CD4-positive, alpha-beta T cell treated with Interleukin-17A for 1 hour (primary cell): ENCODE data around the gene ASB14.
"Not testable (repeated sequence)": the region's sequence is repeated elsewhere in the genome, so short reads cannot be mapped to it uniquely, and the experiment has no call there.

Source experiments
- DNase-seq: peaks from one replicate; pipeline ENCODE4 v3.0.0-alpha.2; 2020

The ASB14 gene

GRCh38 chr3:57292159-57292896 lies at the start of gene ASB14:
TSS of gene ASB14 (minus strand) at chr3:57292685. CDS start at chr3:57292033, 652 bp downstream.
- no peak for DNase-seq

DNA sequence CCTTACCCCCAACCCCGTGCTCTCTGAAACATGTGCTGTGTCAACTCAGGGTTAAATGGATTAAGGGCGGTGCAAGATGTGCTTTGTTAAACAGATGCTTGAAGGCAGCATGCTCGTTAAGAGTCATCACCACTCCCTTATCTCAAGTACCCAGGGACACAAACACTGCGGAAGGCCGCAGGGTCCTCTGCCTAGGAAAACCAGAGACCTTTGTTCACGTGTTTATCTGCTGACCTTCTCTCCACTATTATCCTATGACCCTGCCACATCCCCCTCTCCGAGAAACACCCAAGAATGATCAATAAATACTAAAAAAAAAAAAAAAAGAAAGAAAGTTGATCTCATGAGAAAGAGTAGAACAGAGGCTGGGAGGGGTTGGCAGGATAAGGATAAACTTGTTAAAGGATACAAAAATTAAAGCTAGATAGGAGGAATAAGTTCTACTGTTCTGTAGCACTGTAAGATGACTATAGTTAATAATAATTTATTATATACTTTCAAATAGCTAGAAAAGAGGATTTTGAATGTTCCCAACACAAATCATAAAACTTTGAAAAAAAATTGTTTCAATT lies 46.7 kb upstream of the ASB14 start:
- not testable (repeated sequence) for DNase-seq

DNA sequence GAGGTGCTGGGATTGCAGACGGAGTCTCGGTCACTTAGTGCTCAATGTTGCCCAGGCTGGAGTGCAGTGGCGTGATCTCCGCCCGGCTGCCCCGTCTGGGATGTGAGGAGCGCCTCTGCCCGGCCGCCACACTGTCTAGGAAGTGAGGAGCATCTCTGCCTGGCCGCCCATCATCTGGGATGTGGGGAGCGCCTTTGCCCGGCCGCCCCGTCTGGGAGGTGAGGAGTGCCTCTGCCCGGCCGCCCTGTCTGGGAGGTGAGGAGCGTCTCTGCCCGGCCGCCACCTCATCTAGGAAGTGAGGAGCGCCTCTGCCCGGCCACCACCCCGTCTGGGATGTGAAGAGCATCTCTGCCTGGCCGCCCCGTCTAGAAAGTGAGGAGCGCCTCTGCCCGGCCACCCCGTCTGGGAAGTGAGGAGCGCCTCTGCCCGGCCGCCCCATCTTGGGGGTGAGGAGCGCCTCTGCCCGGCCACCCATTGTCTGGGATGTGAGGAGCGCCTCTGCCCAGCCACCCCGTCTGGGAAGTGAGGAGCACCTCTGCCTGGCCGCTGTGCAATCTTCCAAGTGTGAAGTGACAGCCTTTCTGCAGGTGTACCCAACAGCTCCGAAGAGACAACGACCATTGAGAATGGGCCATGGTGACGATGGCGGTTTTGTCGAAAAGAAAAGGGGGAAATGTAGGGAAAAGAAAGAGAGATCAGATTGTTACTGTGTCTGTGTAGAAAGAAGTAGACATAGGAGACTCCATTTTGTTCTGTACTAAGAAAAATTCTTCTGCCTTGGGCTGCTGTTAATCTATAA lies 46.0 kb upstream of the ASB14 start:
- not testable (repeated sequence) for DNase-seq

DNA sequence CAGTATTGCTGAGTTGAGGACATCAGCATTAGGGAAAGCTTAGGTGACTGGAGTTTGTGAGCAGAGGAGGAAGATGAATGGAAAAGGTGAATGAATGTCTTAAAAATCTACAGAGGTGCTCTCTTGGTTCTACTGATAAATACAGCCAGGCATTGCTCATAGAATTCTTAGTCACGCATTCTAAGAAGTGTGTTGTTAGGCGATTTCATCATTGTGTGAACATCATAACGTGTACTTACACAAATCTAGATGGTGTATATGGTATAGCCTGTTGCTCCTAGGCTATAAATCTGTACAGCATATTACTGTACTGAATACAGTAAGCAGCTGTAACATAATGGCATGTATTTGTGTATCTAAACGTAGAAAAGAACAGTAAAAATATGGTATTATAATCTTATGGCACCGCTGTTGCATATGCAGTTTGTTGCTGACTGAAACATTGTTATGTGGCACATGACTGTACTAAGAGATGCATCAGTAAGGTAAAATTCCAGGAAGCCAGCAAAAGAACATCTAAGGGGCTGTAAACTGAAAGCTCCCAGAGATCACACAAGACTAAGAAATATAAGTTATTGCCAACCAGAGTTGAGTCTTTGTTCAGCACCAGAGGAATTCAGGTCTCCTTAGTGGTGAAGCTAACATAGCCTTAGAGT lies 42.9 kb upstream of the ASB14 start:
- DNase-seq: no peak

GRCh38 chr3:57331078-57331610 lies 38.7 kb upstream of the ASB14 start:
- no peak for DNase-seq

DNA sequence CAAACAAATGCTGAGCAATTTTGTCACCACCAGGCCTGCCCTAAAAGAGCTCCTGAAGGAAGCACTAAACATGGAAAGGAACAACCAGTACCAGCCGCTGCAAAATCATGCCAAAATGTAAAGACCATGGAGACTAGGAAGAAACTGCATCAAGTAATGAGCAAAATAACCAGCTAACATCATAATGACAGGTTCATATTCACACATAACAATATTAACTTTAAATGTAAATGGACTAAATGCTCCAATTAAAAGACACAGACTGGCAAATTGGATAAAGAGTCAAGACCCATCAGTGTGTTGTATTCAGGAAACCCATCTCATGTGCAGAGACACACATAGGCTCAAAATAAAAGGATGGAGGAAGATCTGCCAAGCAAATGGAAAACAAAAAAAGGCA lies 34.0 kb upstream of the ASB14 start:
- not testable (repeated sequence) for DNase-seq

DNA sequence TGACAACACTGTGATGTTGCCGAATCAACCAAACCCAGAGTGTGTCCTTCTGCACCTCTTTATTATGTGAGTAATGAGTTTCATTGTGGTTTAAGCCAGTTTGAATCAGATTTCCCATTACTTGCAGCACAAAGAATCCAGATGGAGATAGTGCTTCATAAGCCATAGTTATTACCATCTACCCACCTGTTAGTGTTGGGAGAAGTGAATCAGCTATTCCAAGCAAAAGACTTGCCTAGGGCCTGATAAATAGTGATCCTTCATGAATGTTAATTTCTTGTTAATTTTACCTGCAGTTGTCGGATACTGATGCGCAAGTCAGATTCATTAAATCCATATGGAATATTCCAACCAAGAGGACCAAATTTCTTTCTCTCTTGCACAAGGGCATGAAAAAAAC lies 21.7 kb upstream of the ASB14 start:
- no peak for DNase-seq

DNA sequence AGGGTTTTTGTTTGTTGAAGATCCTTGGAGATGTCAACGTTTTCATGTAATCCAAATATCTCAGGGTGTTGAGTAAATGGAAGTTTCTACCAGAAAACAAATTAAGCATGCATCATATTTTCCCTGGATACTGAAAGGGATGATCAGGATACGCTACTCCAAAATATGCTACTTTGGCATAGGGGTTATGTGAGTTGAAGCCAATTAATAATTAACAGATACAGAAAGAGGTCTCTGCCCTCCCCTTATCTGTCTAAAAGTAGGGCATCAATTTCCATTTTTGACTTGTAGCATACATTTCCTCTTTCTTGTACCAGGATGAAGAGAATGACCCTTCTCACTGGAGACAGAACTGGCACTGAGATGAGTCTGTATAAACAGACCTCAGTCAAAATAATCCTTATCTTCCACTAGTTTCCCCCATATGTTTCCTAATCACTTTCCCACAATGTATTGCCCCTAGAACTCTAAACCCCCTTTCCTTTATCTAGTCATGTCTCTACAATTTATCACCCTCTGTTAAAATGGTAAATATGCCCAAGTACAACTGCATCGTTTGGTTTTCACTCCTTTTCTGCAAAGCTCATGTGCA lies 17.4 kb upstream of the ASB14 start:
- DNase-seq: no peak

GRCh38 chr3:57303520-57303919 lies 11.0 kb upstream of the ASB14 start:
- DNase-seq: not testable (repeated sequence)

- no peak for DNase-seq
Observed at GRCh38 chr3:57298041-57298440, 5.6 kb upstream of the ASB14 start.

DNA sequence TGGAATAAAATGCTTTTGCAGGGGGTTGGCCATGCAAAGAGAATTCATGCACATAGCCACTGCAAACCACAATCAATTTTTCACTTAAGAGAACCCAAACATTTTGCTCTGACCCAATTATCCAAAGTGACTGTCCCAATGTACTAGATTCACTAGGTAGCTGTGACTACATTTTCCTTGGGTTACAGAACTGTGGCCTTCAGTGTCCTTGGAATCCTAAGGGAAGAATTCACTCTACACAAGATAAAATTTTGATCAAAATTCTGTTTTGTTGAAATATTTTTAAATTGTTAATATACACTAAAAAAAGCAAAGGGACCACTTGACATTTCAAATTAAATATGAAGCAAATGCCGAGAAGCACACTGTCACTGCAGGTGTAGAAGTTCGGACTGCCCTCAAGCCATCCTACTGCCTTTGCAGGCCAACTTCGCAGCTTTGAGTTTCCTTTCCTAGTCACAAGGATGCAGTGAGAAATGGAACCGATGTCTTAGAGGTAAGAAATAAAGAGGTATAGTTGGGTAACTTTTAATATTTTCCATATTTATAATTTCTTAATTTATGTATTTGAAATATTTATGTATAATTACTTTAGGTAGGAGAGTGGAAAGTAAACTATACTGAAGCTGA lies 527 bp upstream of the ASB14 start:
- no peak for DNase-seq

- no peak for DNase-seq
Observed at GRCh38 chr3:57288403-57288802, 4.1 kb downstream of the ASB14 start.

DNA sequence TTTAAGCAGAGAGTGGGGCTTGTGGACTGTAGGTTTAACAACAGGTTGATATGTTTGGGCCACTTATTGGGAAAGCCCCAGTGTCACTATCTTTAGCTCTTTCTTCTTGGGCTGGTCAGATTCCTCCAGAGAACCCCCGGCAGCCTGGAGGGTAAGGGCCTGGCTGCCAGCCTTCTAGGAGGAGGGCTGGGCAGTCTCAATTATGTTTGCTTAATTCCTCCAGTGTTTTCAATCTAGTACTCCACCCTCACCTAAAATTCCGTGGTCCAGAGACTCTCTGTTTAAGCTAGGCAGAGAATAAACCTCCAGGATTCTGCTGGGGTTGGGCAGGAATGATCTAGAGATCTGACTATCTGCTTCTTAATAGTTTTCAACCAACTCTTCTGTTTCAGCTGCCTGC lies 5.3 kb downstream of the ASB14 start:
- DNase-seq: no peak

GRCh38 chr3:57283334-57283733 lies 9.2 kb downstream of the ASB14 start:
- no peak for DNase-seq

- DNase-seq: no peak
Observed at GRCh38 chr3:57281715-57282114, 10.8 kb downstream of the ASB14 start.

DNA sequence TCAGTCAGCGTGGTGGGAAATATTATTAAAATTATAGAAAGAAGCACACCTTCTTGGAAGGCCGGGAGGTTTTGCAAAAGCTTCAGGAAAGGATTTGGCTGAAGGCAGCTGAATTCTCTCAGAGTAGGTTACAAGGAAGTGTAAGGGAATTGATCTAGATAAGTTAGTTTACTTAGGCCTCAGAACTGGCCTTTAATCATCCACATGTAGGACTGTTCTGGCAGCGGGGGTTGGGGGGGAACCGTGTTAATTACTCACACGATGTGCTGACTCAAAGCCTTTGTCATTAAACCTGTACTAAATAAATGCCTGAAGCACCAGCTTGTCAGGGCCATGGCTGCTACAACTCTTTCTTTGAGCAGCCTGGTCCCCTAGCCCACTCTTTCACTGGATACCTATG lies 12.8 kb downstream of the ASB14 start:
- no peak for DNase-seq

DNA sequence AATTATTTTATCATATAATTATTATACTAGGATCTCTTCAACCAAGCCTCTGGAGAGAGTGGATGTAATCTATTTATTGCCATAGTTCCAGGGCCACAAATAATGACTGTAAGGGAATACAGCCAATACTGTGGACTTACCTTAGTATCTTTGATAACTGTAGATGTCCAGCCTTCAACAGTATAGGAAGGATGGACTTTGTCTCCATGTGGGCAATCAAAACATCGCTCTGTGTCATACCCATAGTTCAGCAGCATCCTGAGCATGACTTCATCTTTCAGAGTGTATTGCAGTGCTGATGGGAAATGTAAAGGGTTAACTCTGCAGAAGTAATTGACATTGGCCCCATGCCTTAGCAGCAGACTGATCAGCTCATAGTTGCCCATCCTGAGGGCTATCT lies 14.2 kb downstream of the ASB14 start:
- no peak for DNase-seq

GRCh38 chr3:57275393-57275792 lies 17.1 kb downstream of the ASB14 start:
- DNase-seq: no peak

DNA sequence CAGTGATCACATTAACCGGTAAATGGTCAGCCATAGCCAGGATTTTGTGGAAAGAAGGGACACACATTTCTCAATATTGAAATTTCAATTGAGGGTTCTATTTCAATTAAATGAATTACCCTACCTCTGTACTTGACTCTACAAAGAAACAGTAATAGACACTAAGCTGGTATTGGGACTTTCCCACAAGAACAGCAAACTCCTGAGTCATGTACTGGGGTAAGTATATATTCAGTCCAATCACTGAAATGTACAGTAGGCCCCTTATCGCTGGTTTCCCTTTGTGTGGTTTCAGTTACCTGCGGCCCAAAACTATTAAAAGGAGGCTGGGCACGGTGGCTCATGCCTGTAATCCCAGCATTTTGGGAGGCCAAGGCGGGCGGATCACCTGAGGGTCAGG lies 17.6 kb downstream of the ASB14 start:
- no peak for DNase-seq

DNA sequence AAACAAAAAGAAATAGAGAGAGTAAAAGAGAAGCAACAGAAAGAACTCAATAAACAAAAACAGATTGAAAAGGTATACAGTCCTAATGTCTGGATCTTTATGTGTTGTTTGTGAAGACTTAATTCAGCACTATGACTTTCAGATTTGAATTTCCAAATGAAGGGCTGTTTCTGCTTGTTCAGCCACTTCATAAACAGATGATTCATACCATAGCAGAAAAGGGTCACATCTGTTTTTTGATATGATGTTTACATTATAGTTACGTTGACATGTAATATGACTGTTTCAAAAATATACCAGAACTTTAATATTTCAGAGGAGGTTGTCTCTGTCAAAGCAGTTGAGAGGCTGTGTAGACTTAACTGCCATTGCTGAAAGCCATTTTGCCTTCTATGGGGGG lies 24.1 kb downstream of the ASB14 start:
- no peak for DNase-seq

DNA sequence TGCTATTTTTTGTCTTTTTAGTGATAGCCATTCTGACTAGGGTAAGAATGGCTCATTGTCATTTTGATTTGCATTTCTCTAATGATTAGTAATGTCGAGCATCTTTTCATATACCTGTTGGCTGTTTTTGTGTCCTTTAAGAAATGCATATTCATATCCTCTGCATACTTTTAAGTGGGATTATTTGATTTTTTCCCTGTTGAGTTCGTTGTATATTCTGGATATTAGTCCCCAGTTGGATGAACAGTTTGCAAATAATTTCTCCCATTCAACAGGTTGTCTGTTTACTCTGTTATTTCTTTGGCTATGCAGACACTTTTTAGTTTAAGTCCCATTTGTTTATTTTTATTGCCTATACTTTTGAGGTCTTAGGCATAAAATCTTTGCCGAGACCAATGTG lies 30.6 kb downstream of the ASB14 start:
- no peak for DNase-seq

DNA sequence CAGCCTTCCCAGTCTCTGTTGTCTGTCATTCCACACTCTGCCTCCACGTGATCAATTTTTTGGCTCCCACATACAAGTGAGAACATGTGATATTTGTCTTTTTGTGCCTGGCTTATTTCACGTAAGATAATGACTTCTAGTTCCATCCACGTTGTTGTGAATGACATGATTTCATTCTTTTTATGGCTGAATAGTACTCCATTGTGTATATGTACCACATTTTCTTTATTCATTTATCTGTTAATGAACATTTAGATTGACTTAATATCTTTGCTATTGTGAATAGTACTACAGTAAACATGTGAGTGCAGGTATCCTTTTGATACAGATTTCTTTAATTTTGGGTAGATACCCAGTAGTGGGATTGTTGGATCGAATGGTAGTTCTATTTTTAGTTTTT lies 31.4 kb downstream of the ASB14 start:
- DNase-seq: no peak
